KG1 (cell line): Measurements from ENCODE around the gene GRAMD4.

ENCODE experiments used
- DNase-seq: peaks from one replicate; lab custom pipeline; 2025; lab: John Stamatoyannopoulos, UW

The GRAMD4 gene

DNA sequence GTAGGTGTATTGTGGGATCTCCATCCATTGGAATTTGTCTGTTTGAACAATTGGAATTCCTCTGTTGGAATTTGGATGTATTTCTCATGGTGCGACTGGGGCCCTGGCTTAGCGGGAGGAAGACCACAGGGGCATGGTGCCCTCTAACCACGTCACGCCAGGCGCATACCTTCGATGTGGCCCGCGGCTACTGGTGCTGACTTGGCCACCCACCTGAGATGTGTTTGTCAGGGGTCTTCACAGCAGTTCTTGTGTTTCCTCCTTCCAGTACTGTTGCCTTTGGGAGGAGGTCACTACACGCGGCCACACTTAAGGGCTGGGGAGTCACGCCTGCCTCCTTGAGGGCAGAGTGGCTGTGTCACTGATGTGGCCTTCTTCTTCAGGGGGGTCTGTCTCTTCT, 36.6 kb upstream of the GRAMD4 start:
- no peak for DNase-seq

DNA sequence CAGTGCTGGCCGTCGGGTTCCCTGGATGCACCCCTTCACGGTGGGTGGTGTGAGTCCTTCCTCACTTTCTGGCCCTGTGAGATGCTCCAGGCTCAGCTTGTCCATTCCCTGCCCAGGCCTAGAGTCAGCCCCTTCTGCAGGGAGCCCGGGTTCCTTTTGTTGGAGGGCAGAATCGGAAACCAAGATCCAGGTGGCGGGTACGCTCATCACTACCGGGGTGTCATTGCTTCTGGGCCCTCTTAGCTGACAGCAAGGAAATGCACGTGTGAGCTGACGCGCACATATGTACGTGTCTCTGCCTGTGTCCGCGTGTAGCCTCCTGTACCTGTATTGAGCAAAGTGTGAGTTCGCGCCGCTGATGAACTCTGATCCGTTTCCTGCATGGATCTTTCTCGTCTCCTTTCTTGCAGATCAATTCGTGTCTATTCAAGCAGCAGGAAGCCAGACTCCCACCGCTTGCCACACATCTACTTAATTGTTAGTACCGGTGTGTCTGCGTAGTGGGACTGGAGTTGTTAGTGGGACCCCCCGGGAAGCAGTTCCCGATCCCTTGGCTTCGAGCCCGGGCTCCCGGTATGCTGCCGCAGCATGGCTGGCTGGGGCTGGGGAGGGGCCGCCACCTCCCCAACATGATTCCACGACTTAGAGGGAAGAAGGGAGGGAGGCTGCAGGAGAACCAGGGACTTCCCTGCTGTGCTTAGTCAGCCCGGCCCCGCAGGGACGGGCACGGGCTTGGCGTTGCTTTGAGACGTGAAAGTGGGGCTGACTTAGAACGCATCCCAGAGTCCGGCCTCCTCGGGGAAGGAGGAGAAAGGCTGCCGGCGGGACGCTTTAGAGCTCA, 35.9 kb upstream of the GRAMD4 start:
- no peak for DNase-seq

DNA sequence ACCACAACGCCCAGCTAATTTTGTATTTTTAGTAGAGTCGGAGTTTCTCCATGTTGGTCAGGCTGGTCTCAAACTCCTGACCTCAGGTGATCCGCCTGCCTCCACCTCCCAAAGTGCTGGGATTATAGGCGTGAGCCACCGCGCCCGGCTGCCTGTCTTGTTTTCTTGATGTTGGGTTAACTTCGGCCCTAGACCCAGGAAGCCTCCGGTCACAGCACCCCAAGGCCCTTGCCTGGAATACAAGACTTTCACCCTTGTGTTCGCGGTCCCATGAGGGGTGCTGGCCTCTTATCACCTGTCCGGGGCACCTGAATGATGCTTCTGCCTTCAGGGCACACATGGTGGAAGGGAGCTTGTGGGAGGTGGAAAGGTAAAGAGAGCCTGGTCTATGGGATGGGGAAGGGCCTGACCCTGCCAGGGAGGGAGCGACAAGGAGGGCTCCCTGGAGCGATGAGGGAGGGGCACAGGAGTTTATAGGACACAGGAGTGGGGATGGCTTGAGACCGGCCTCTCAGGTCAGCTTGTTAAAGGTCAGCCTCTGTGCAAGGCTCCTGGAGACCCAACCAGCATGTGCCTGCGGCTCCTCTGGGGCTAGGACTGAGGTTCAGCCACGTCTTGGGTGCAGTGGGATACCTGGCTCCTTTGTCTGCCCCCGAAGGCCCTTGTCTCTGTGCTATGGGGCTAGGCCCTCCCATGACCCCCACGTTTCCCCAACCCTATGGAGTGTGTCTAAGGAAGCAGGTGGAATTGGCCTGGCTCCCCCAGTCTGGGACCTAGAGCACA, 34.7 kb upstream of the GRAMD4 start:
- DNase-seq: no peak

DNA sequence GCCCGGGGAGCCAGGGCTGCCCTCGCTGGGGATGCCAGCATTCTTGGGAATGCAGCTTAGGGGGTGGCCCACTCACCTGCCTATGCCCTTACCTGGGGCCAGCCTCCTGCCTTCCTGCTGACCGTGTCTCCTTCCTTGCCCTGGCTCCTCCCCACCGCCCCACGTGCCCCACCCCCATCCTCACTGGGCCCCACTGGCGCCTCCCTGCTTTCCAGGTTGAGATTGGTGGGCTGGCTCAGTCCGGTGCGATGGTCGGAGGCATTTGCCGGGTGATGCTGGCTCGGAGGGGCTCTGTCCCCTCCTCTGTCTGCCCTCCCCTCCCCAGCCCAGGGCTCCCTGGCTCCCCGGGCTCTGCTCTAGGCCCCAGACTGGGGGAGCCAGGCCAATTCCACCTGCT, 34.1 kb upstream of the GRAMD4 start:
- no peak for DNase-seq

GRCh38 chr22:46586531-46587011, 33.6 kb upstream of the GRAMD4 start:
- DNase-seq: no peak

GRCh38 chr22:46587061-46587460, 33.1 kb upstream of the GRAMD4 start:
- no peak for DNase-seq

- DNase-seq: no peak
These were observed 32.5 kb upstream of the GRAMD4 start for GRCh38 chr22:46587492-46588278.

GRCh38 chr22:46588279-46589140, 31.7 kb upstream of the GRAMD4 start:
- DNase-seq: no peak

DNA sequence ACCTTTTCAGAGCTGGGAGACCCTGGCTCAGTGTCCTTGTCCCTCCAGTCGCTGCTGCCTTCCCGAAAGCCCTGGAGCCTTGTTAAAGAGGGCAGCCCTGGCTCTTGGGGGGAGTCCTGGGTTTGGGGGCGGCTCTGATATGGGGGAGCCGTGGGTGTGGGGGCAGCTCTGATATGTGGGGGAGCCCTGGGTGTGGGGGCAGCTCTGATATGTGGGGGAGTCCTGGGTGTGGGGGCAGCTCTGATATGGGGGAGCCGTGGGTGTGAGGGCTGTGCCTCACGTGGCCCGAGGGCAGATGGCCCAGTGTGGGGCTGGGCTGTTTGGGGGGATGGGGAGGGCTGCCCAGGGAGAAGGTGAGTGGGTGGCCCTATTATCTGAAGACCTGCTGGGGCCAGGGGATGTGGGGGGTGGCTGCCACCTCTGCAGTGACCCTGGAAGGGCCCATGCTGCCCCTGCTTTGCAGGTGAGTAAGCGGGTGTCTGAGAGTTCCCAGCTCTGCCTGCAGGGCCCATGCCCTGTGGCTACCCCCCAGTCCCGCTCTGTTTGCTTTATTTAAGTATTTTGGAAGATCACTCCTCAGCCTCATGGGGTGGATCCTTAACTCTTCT, 30.9 kb upstream of the GRAMD4 start:
- no peak for DNase-seq

DNA sequence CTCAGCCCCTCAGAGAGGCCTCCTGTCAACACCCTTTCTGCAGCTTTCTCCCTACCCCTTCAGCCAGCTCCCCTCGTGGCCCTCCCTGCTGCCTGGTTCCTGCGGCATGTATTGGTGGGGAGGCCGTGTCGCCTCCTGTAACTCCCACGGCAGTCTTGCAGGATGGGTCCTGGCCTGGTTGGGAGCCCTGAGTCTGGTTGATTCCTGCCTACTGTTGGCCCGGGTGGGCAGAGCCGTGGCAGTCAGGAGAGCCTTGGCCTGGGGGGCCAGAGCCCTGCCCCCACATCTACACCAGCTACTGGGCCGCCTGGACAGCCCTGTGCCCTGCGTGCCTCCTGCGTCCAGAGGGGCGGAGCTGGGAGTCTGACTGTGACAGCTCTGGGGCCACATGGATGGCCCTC, 30.3 kb upstream of the GRAMD4 start:
- no peak for DNase-seq

GRCh38 chr22:46590334-46590733, 29.9 kb upstream of the GRAMD4 start:
- DNase-seq: no peak

GRCh38 chr22:46591930-46592329, 28.3 kb upstream of the GRAMD4 start:
- DNase-seq: no peak

DNA sequence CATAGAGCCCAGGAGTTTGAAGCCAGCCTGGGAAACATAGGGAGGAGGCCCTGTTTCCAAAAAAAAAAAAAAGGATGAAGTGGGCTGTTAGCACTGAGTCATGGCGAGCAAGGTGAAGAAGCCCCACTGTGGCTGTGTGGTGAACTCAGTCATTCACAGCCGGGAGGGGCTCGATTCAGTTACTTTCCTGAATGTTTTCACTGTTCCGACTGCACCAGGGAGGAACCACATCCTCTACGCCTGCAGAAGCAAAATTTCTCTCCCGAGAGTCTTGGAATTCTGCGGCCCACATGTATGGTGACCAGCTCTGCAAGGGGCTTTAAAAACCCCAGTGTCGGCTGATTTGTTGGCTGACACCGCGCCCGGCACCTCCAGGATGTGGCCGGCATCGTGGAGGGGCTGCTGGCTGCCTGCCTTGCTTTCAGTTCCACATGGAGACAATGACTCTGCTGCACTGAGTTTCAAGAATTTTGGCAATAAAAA, 27.8 kb upstream of the GRAMD4 start:
- DNase-seq: peak; percentile 66

GRCh38 chr22:46593211-46593681, 26.9 kb upstream of the GRAMD4 start:
- DNase-seq: peak; percentile 92

GRCh38 chr22:46593996-46594946, 25.9 kb upstream of the GRAMD4 start:
- DNase-seq: no peak

DNA sequence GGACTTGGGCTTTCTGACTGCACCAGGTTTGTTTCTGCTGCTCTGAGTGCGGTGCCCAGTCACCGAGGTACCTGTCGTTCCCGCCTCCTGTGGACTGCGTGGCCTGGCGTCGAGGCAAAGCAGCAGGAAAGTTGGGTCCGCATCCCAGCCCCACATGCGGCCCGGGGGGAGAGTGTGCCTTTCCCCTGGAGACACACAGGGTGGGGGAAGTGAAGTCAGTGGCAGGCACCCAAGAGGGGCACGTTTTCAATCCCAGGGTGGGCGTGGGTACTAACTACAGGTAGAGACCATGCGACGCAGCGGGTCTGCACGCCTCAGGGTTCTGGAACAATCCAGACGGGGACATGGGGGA, 25.3 kb upstream of the GRAMD4 start:
- no peak for DNase-seq

- no peak for DNase-seq
These were observed 24.6 kb upstream of the GRAMD4 start for GRCh38 chr22:46595545-46595944.

DNA sequence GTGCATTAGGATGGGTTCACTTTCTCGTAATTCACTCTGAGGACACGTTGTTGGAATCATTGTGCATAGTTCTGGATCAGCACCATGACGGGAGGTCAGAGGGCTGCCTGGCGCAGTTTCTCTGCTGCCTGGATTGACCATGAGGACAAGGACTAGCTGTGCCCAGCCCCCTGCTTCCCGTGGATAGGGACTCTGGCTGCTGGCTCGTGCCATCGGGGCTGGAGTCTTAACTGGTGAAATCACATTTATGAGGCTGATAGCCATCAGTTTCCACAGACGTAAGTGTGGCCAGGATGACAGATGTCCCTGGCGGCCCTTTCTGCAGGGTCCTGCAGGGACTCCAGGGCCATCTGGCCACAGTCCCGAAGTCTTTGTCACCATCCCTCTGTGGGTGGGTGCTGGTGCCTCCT, 24.1 kb upstream of the GRAMD4 start:
- DNase-seq: no peak

- no peak for DNase-seq
These were observed 23.4 kb upstream of the GRAMD4 start for GRCh38 chr22:46596819-46597218.

DNA sequence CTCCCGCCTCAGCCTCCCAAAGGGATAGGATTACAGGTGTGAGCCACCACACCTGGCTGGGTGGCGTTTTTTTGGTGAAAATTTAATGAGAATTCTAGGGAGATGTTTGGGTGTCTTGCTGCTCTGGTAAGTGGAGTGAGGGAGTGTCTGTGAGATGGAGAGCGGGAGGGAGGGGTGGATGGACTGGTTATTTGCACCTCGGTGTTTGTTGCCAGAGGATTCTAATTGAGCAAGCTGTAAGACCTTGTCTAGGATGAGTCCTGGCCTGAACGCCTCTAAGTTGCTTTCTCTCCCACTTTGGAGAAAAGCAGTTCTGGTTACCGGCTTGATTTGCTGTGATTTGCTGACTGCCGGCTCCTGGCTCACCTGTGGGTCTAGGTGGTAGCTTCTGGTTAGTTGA, 22.0 kb upstream of the GRAMD4 start:
- DNase-seq: no peak
